Activated T-helper 1 cell treated with anti-CD3 and anti-CD28 coated beads, Interleukin-2, amount 50 U/mL, for 16 hours (primary cell): Measurements from ENCODE around the gene TMEM18.

Source experiments
- DNase-seq, 2 donors: peaks; one replicate each; pipeline ENCODE4 v3.0.0-alpha.2; 2020; ENCODE audit warnings: low read depth in 1 of 2, low spot score in 1 of 2

Gene TMEM18

GRCh38 chr2:653645-654425, 23.4 kb downstream of the TMEM18 start:
- DNase-seq: no peak

GRCh38 chr2:652881-653480, 24.2 kb downstream of the TMEM18 start:
- no peak for DNase-seq

- DNase-seq: no peak
Observed at GRCh38 chr2:651951-652373, 25.2 kb downstream of the TMEM18 start.

- no peak for DNase-seq
Observed at GRCh38 chr2:650343-651310, 26.6 kb downstream of the TMEM18 start.

- DNase-seq: no peak
Observed at GRCh38 chr2:649426-650342, 27.5 kb downstream of the TMEM18 start.

- DNase-seq: no peak
Observed at GRCh38 chr2:648476-649424, 28.5 kb downstream of the TMEM18 start.

- DNase-seq: no peak
Observed at GRCh38 chr2:647691-648231, 29.4 kb downstream of the TMEM18 start.

GRCh38 chr2:647003-647560, 30.1 kb downstream of the TMEM18 start:
- no peak for DNase-seq

GRCh38 chr2:644871-645270, 32.3 kb downstream of the TMEM18 start:
- no peak for DNase-seq

- no peak for DNase-seq
Observed at GRCh38 chr2:643761-644160, 33.4 kb downstream of the TMEM18 start.

- no peak for DNase-seq
Observed at GRCh38 chr2:643334-643733, 33.9 kb downstream of the TMEM18 start.

- DNase-seq: no peak
Observed at GRCh38 chr2:641872-642815, 35.1 kb downstream of the TMEM18 start.

GRCh38 chr2:641164-641871, 35.9 kb downstream of the TMEM18 start:
- no peak for DNase-seq

GRCh38 chr2:639703-640102, 37.5 kb downstream of the TMEM18 start:
- DNase-seq: no peak

GRCh38 chr2:637804-638203, 39.4 kb downstream of the TMEM18 start:
- DNase-seq: no peak

GRCh38 chr2:637406-637776, 39.8 kb downstream of the TMEM18 start:
- no peak for DNase-seq
